ENCODE data around the gene SEC24C. TPM values are rescaled to one million over a fixed set of nuclear protein-coding genes. Genes with fewer than 3 reads are reported as not detected.

SEC24C gene
- total and polyA plus RNA-seq, 8 donors, result 23.3 to 42.5 (median 32.8) TPM

GRCh38 chr10:73816917-73817729, 73.0 kb downstream of the SEC24C start:
- Histone ChIP-seq H3K9me3 (no peaks in the 10 kb centered on the region), H3K36me3 (no peaks in the 10 kb centered on the region), H3K4me1 (peaks cover 5 to 7% (median 6%) of the 10 kb centered on the region in 3 donors), H3K27me3 (no peaks in the 10 kb centered on the region), H3K4me3 (no peak overlapping the region), H3K27ac (no peak overlapping the region)
- intact Hi-C loops (cut with DNase I), result no loop called here
- DNase-seq (no peak), ATAC-seq (no peak), FAIRE-seq (no peak)
- 87 to 88% methylated on average over 10 of the region's 10 CpGs for WGBS, 2 donors
- no peak for TF ChIP-seq CTCF (IDR thresholded peaks at IDR 0.05)

GRCh38 chr10:73817826-73818225, 73.7 kb downstream of the SEC24C start:
- intact Hi-C loops (cut with DNase I), result no loop called here
- DNase-seq (no peak), FAIRE-seq (no peak), ATAC-seq (no peak)
- WGBS, 2 donors, result 92 to 96% methylated on average over 5 of the region's 5 CpGs
- H3K4me3 ChIP-seq, result no peak overlapping the region
- no peaks in the 10 kb centered on the region for H3K27me3 ChIP-seq
- no peak overlapping the region for H3K27ac ChIP-seq
- H3K36me3 ChIP-seq, result no peaks in the 10 kb centered on the region
- H3K9me3 ChIP-seq, result no peaks in the 10 kb centered on the region
- TF ChIP-seq CTCF (IDR thresholded peaks at IDR 0.05), result no peak
- H3K4me1 ChIP-seq, result peaks cover 5 to 7% (median 6%) of the 10 kb centered on the region in 3 donors

- Histone ChIP-seq H3K9me3 (no peaks in the 10 kb centered on the region), H3K27me3 (no peaks in the 10 kb centered on the region), H3K27ac (no peak overlapping the region), H3K36me3 (no peaks in the 10 kb centered on the region), H3K4me1 (peaks cover 5 to 7% (median 6%) of the 10 kb centered on the region in 3 donors), H3K4me3 (no peak overlapping the region)
- no peak for FAIRE-seq
- TF ChIP-seq CTCF (IDR thresholded peaks at IDR 0.05), result no peak
- intact Hi-C loops (cut with DNase I), result no loop called here
- WGBS, 2 donors, result 86 to 95% methylated on average over 10 of the region's 10 CpGs
- ATAC-seq, result no peak
- no peak for DNase-seq
These were observed 74.2 kb downstream of the SEC24C start for GRCh38 chr10:73818402-73818801.

- 63 to 75% methylated on average over 5 of the region's 5 CpGs for WGBS, 2 donors
- FAIRE-seq, result no peak
- Histone ChIP-seq H3K27ac (peak overlapping the region in 1 of 4 donors; percentile 45), H3K27me3 (no peaks in the 10 kb centered on the region), H3K9me3 (no peaks in the 10 kb centered on the region), H3K4me1 (peaks cover 5 to 7% (median 6%) of the 10 kb centered on the region in 3 donors), H3K36me3 (no peaks in the 10 kb centered on the region), H3K4me3 (no peak overlapping the region)
- ATAC-seq, result peak in 1 of 4 donors; percentile 2
- intact Hi-C loops (cut with DNase I), result no loop called here
- no peak for DNase-seq
- TF ChIP-seq CTCF (IDR thresholded peaks at IDR 0.05), result no peak
These were observed 74.9 kb downstream of the SEC24C start for GRCh38 chr10:73819081-73819480.

- no peaks in the 10 kb centered on the region for H3K36me3 ChIP-seq
- FAIRE-seq, result no peak
- intact Hi-C loops (cut with DNase I), result no loop called here
- H3K9me3 ChIP-seq, result no peaks in the 10 kb centered on the region
- H3K27me3 ChIP-seq, result no peaks in the 10 kb centered on the region
- DNase-seq, result peak; percentile 87 to 96 (median 89)
- H3K27ac ChIP-seq, result peak overlapping the region; percentile 19 to 53 (median 48)
- H3K4me3 ChIP-seq, result no peak overlapping the region
- H3K4me1 ChIP-seq, result peaks cover 5 to 7% (median 6%) of the 10 kb centered on the region in 3 donors
- no peak for TF ChIP-seq CTCF (IDR thresholded peaks at IDR 0.05)
- 22 to 24% methylated on average over 20 of the region's 20 CpGs for WGBS, 2 donors
- ATAC-seq, result peak; percentile 93 to 97 (median 96)
These were observed 75.4 kb downstream of the SEC24C start for GRCh38 chr10:73819513-73820093.
